GM12864 (cell line): ENCODE data around the gene RELN.

Experiments used
- DNase-seq: peaks from one replicate; pipeline ENCODE4 v3.0.0-alpha.2; 2011; ENCODE audit warnings: low read depth
- H3K4me3 ChIP-seq: 2 replicates; pipeline ENCODE4 v1.5.1; 2011; ENCODE audit warnings: mild to moderate bottlenecking, low read depth, low read length, control low read depth
- CTCF ChIP-seq: IDR thresholded peaks from 2 replicates; pipeline ENCODE4 v1.5.1; 2011; ENCODE audit warnings: low read depth, mild to moderate bottlenecking, moderate library complexity, low read length, control low read depth, inconsistent platforms; ENCODE audit errors: missing control alignments

RELN gene

DNA sequence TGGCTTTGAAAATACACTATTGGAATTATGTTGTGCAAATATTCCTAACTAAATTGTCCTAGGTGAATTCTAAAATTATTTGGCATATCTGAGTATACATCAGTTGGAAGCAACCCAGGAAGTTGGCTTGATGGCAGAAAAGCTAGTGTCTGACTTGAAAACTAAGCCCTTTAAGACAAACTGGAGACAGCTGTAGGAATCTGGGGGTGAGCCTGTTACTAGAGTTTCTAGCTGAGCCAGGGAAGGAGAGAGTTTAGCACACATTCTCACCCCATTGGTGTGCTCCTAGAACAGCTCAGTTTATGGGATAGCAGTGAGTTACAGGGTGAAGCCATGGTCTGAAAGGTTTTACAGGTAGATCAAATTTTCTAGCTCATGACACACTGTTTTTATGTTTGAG, 333.2 kb downstream of the RELN start:
- TF ChIP-seq CTCF: no peak
- no peak overlapping the region for H3K4me3 ChIP-seq
- no peak for DNase-seq

DNA sequence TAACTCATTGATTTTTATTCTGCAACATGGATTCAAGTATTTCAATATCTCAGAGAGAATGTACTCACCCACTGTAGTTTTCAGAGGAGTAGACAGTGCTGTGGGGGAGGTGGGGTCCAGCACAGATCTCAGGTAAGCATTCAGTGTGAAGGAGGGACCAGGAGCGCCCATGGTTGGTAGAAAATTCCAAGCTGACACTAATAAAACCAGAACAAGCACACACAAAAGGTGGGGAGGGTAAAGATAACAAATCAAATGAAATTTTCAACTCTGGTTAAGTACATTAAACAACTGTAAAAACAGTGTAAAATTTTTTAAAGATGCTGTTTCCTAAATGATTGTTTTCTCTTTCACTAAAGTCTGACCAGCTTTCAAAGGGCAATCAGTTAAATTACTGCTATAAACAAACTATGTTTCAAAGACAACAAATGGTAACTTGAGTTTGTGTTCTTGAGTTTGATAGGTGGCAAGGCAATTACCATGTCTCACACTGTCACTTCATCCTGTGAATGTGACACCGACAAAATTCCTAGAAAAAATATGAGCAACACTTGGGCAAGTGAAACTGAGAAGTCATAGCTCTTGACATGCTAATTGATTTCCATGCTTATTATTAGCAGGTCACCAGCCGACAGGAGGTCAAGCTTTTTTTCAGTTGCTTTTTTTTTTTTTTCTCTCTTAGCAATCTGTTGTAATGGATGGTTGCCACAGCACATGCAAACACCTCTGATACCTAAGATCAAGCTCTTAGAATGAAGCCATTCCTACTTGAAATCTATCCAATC, 337.7 kb downstream of the RELN start:
- no peak for TF ChIP-seq CTCF
- H3K4me3 ChIP-seq: no peak overlapping the region
- no peak for DNase-seq

DNA sequence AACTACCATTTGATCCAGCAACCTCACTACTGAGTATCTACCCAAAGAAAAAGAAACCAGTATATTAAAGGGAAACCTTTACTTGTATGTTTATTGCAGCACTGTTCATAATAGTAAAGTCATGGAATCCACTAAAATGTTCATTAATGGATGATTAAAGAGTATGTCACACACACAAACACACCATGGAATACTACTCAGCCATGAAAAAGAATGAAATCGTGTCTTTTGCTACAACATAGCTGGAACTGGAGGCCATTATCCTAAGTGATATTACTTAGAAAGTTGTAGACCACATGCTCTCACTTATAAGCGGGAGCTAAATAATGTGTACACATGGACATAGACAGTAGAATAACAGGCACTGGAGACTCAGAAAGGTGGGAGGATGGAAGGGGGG, 340.4 kb downstream of the RELN start:
- no peak for DNase-seq
- no peak for TF ChIP-seq CTCF
- H3K4me3 ChIP-seq: no peak overlapping the region

DNA sequence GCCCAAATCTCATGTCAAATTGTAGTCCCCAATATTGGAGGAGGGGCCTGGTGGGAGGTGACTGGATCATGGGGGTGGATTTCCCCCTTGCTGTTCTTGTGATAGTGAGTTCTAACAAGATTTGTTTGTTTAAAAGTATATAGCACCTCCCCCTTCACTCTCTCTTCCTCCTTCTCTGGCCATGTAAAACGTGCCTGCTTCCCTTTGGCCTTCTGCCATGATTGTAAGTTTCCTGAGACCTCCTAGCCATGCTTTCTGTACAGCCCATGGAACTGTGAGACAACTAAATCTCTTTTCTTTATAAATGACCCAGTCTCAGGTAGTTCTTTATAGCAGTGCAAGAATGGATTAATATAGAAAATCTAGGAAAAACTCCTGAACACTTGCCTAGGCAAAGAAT, 341.3 kb downstream of the RELN start:
- no peak for TF ChIP-seq CTCF
- no peak overlapping the region for H3K4me3 ChIP-seq
- no peak for DNase-seq

DNA sequence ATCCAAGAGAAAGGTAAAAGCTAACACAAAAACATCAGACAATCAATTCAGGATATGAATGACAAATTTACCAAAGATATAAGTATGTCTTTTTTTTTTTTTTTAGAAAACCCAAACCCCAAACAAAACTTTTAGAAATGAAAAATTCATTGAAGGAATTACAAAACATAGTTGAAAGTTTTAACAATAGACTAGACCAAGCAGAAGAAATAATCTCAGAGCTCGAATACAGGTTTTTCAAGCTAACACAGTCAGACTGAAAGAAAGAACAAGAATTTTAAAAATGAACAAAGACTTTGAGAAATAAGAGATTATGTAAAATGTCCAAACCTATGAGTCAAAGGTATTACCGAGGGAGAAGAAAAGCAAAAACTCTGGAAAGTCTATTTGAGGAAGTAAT, 345.1 kb downstream of the RELN start:
- no peak for TF ChIP-seq CTCF
- H3K4me3 ChIP-seq: no peak overlapping the region
- no peak for DNase-seq

DNA sequence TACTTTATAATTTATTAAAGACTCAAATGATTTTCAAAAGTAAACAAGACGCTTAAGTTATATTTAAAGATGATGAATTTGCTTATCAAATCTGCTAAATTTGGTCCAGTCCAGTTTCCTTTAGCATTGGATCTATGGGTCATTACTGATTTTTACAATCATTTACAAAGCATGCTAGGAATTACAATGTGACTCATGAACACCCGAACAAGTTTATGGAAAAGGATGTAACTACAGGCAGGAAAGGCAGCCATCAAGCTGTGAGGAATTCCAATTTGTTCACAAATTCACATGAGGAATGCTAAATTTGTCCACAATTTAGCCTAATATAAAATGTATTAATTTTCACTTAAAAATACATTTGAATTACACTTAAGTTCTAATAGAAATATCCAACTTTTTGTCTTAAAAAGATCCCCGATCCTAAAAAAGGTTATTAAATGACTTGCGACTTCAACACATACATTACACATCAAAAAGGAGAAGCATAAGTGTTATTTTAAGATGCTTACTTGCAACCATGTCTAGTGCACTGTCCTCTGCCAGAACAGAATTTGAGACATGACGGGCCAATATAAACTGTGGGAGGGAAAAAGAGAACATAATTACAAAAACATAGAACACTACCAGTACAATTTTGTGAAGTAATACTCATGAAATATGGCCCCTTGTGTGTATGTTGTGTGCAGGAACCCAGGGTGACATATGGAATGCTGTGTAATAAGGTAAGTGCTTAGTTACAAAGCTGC, 349.3 kb downstream of the RELN start:
- no peak for DNase-seq
- TF ChIP-seq CTCF: no peak
- H3K4me3 ChIP-seq: no peak overlapping the region
